Mucosa of stomach (tissue), 1 donor: ENCODE results near the gene SLC27A4.
"Not testable (repeated sequence)": the region's sequence is repeated elsewhere in the genome, so short reads cannot be mapped to it uniquely, and the experiment has no call there.

ENCODE experiments used
- H3K27me3 ChIP-seq: one replicate; pipeline ENCODE4 v1.7.0; 2013; ENCODE audit warnings: mild to moderate bottlenecking, low read length; ENCODE audit not compliant: control insufficient read depth, insufficient read depth
- H3K36me3 ChIP-seq: one replicate; pipeline ENCODE4 v1.7.0; 2013; ENCODE audit warnings: low read length; ENCODE audit not compliant: control insufficient read depth, insufficient read depth
- H3K4me1 ChIP-seq: one replicate; pipeline ENCODE4 v1.7.0; 2013; ENCODE audit warnings: mild to moderate bottlenecking, low read length; ENCODE audit not compliant: control insufficient read depth, insufficient read depth
- H3K4me3 ChIP-seq: one replicate; pipeline ENCODE4 v1.7.0; 2013; ENCODE audit warnings: low read length
- H3K9ac ChIP-seq: one replicate; pipeline ENCODE4 v1.7.0; 2013; ENCODE audit warnings: mild to moderate bottlenecking, low read length, moderate library complexity
- H3K9me3 ChIP-seq: one replicate; pipeline ENCODE4 v1.7.0; 2013; ENCODE audit warnings: mild to moderate bottlenecking, low read length, moderate library complexity; ENCODE audit not compliant: control insufficient read depth
- donor health status: Pancreatic carcinoma.

SLC27A4 gene

GRCh38 chr9:128335161-128335560 lies 5.2 kb upstream of the SLC27A4 start:
- no peaks in the 10 kb centered on the region for H3K9me3 ChIP-seq
- H3K27me3 ChIP-seq = no peaks in the 10 kb centered on the region
- H3K4me1 ChIP-seq = peaks cover 5% of the 10 kb centered on the region
- no peak overlapping the region for H3K4me3 ChIP-seq
- H3K9ac ChIP-seq = no peak overlapping the region
- peaks cover 5% of the 10 kb centered on the region for H3K36me3 ChIP-seq

GRCh38 chr9:128335914-128336313 lies 4.4 kb upstream of the SLC27A4 start:
- no peak overlapping the region for H3K4me3 ChIP-seq
- H3K27me3 ChIP-seq = no peaks in the 10 kb centered on the region
- no peak overlapping the region for H3K9ac ChIP-seq
- peaks cover 5% of the 10 kb centered on the region for H3K36me3 ChIP-seq
- H3K4me1 ChIP-seq = peaks cover 6% of the 10 kb centered on the region
- no peaks in the 10 kb centered on the region for H3K9me3 ChIP-seq

GRCh38 chr9:128337936-128338335 lies 2.4 kb upstream of the SLC27A4 start:
- no peak overlapping the region for H3K4me3 ChIP-seq
- peaks cover 15% of the 10 kb centered on the region for H3K4me1 ChIP-seq
- H3K9ac ChIP-seq = no peak overlapping the region
- H3K9me3 ChIP-seq = no peaks in the 10 kb centered on the region
- no peaks in the 10 kb centered on the region for H3K27me3 ChIP-seq
- H3K36me3 ChIP-seq = peaks cover 5% of the 10 kb centered on the region

GRCh38 chr9:128338852-128339614 lies 1.3 kb upstream of the SLC27A4 start:
- H3K4me1 ChIP-seq = peaks cover 15% of the 10 kb centered on the region
- H3K9ac ChIP-seq, H3K36me3 ChIP-seq, H3K9me3 ChIP-seq, H3K4me3 ChIP-seq, H3K27me3 ChIP-seq: not testable (repeated sequence)

GRCh38 chr9:128340691-128341434 lies 536 bp downstream of the SLC27A4 start:
- peaks cover 15% of the 10 kb centered on the region for H3K4me1 ChIP-seq
- no peaks in the 10 kb centered on the region for H3K36me3 ChIP-seq
- H3K4me3 ChIP-seq = peak overlapping the region; percentile 60
- no peaks in the 10 kb centered on the region for H3K9me3 ChIP-seq
- H3K9ac ChIP-seq = peak overlapping the region; percentile 44
- H3K27me3 ChIP-seq = no peaks in the 10 kb centered on the region

GRCh38 chr9:128341435-128341849 lies 1.1 kb downstream of the SLC27A4 start:
- peak overlapping the region; percentile 44 for H3K9ac ChIP-seq
- no peaks in the 10 kb centered on the region for H3K9me3 ChIP-seq
- no peaks in the 10 kb centered on the region for H3K27me3 ChIP-seq
- peak overlapping the region; percentile 60 for H3K4me3 ChIP-seq
- peaks cover 15% of the 10 kb centered on the region for H3K4me1 ChIP-seq
- H3K36me3 ChIP-seq = no peaks in the 10 kb centered on the region

- Histone ChIP-seq H3K4me3 (no peak overlapping the region), H3K9ac (no peak overlapping the region), H3K36me3 (no peaks in the 10 kb centered on the region), H3K27me3 (no peaks in the 10 kb centered on the region), H3K4me1 (peaks cover 15% of the 10 kb centered on the region), H3K9me3 (no peaks in the 10 kb centered on the region)
Observed at GRCh38 chr9:128342971-128343680, 2.8 kb downstream of the SLC27A4 start.

- H3K4me3 ChIP-seq = no peak overlapping the region
- H3K4me1 ChIP-seq = peaks cover 15% of the 10 kb centered on the region
- no peak overlapping the region for H3K9ac ChIP-seq
- no peaks in the 10 kb centered on the region for H3K9me3 ChIP-seq
- H3K36me3 ChIP-seq = peaks cover 6% of the 10 kb centered on the region
- H3K27me3 ChIP-seq = no peaks in the 10 kb centered on the region
Observed at GRCh38 chr9:128343855-128344254, 3.5 kb downstream of the SLC27A4 start.

- H3K4me3 ChIP-seq = no peak overlapping the region
- H3K9me3 ChIP-seq = no peaks in the 10 kb centered on the region
- H3K9ac ChIP-seq = no peak overlapping the region
- no peaks in the 10 kb centered on the region for H3K27me3 ChIP-seq
- H3K36me3 ChIP-seq = peaks cover 6% of the 10 kb centered on the region
- H3K4me1 ChIP-seq = peaks cover 10% of the 10 kb centered on the region
Observed at GRCh38 chr9:128344931-128345605, 4.7 kb downstream of the SLC27A4 start.

- H3K9me3 ChIP-seq = no peaks in the 10 kb centered on the region
- no peak overlapping the region for H3K4me3 ChIP-seq
- H3K4me1 ChIP-seq = no peaks in the 10 kb centered on the region
- no peak overlapping the region for H3K9ac ChIP-seq
- peaks cover 6% of the 10 kb centered on the region for H3K36me3 ChIP-seq
- H3K27me3 ChIP-seq = no peaks in the 10 kb centered on the region
Observed at GRCh38 chr9:128349125-128349524, 8.8 kb downstream of the SLC27A4 start.

- H3K36me3 ChIP-seq = peaks cover 6% of the 10 kb centered on the region
- no peaks in the 10 kb centered on the region for H3K27me3 ChIP-seq
- no peaks in the 10 kb centered on the region for H3K4me1 ChIP-seq
- H3K4me3 ChIP-seq = no peak overlapping the region
- H3K9ac ChIP-seq = no peak overlapping the region
- H3K9me3 ChIP-seq = no peaks in the 10 kb centered on the region
Observed at GRCh38 chr9:128349772-128350171, 9.4 kb downstream of the SLC27A4 start.
